K562 (cell line): ENCODE results near the gene PARP9. TPM values are rescaled to one million over a fixed set of nuclear protein-coding genes. Genes with fewer than 3 reads are reported as not detected.

ENCODE experiments used
- ATAC-seq: fragments of 200-7000 bp; cut with Tn5 transposase; 3 replicates; pipeline ENCODE4 v1.9.1; 2020; ENCODE audit warnings: moderate library complexity
- BruUV-seq: library from RNA; stranded (reverse); fragments of 400-500 nt; replicated peaks from 2 replicates; lab custom pipeline; 2021; lab: Mats Ljungman, UMichigan
- CTCF ChIA-PET: fragments of 300-600 bp; formaldehyde crosslinking; extraction: SDS; loops from one replicate; lab custom pipeline; 2021; ENCODE audit warnings: low intra/inter-chr PET ratio; lab: Yijun Ruan, JAX
- POLR2A ChIA-PET: fragments of 300-600, 350-650 bp; sonication (Branson Sonifier 250); formaldehyde crosslinking; extraction: SDS; loops from one replicate; lab custom pipeline; 2021; ENCODE audit warnings: antibody characterized with exemption, inconsistent platforms; lab: Yijun Ruan, JAX
- DNase-seq, 4 experiments: peaks; one replicate each; pipeline versions ENCODE4 v3.0.0 to v3.0.0-alpha.2; 2011 to 2018; ENCODE audit warnings: low spot score in 3 of 4, mixed read lengths in 3 of 4; ENCODE audit errors: extremely low read depth in 1 of 4
- FAIRE-seq: peaks from 2 replicates; lab custom pipeline; 2011; peaks lifted over from hg19 to GRCh38; lab: Jason Lieb, UNC
- H2AFZ ChIP-seq: 2 replicates; pipeline ENCODE4 v1.6.0; 2011; ENCODE audit warnings: low read depth, low read length, control low read depth, inconsistent platforms
- H3K27ac ChIP-seq: fragments of 200-600 bp; 3 replicates; pipeline ENCODE4 v1.8.0; 2011; ENCODE audit warnings: low read depth, mild to moderate bottlenecking, control low read depth, inconsistent platforms, low read length, moderate library complexity, mixed read lengths; ENCODE audit errors: extremely low read depth
- H3K27me3 ChIP-seq, 2 experiments: fragments of 300-600 bp in 1 of 2; 2 replicates in 1 of 2; 3 replicates in 1 of 2; pipeline versions ENCODE4 v1.6.0 to v1.8.0; 2011; ENCODE audit warnings: inconsistent platforms in 2 of 2, low read length in 2 of 2, mild to moderate bottlenecking in 1 of 2, mixed read lengths in 1 of 2, moderate library complexity in 1 of 2; ENCODE audit not compliant: control insufficient read depth in 2 of 2, insufficient read depth in 2 of 2
- H3K36me3 ChIP-seq: fragments of 300-600 bp; 3 replicates; pipeline ENCODE4 v1.8.0; 2011; ENCODE audit warnings: mild to moderate bottlenecking, low read length, inconsistent platforms; ENCODE audit not compliant: control insufficient read depth, insufficient read depth
- H3K4me1 ChIP-seq, 2 experiments: fragments of 200-600 bp in 1 of 2; replicated peaks in 1 of 2; 2 replicates in 1 of 2; 3 replicates in 1 of 2; pipeline versions ENCODE4 v1.5.1 to v1.8.0; 2011; ENCODE audit warnings: inconsistent platforms in 2 of 2, low read length in 2 of 2, mild to moderate bottlenecking in 1 of 2, mixed read lengths in 1 of 2, moderate library complexity in 1 of 2; ENCODE audit not compliant: control insufficient read depth in 2 of 2, insufficient read depth in 2 of 2
- H3K4me2 ChIP-seq: 2 replicates; pipeline ENCODE4 v1.6.1; 2011; ENCODE audit warnings: low read length, control low read depth, inconsistent platforms, mixed read lengths; ENCODE audit not compliant: insufficient read depth
- H3K4me3 ChIP-seq: fragments of 200-600 bp; sonication (generic), shearing (Covaris generic); 2 replicates; pipeline ENCODE4 v1.5.1; 2016; ENCODE audit warnings: control low read depth, inconsistent platforms
- H3K79me2 ChIP-seq: fragments of 200-600 bp; 3 replicates; pipeline ENCODE4 v1.8.0; 2011; ENCODE audit warnings: low read length, inconsistent platforms; ENCODE audit not compliant: control insufficient read depth, insufficient read depth
- H3K9ac ChIP-seq, 2 experiments: 2 replicates each; pipeline versions ENCODE4 v1.6.0 to v1.6.1; 2011; ENCODE audit warnings: low read depth in 2 of 2, low read length in 2 of 2, control low read depth in 1 of 2, inconsistent platforms in 1 of 2, mild to moderate bottlenecking in 1 of 2, mixed read lengths in 1 of 2; ENCODE audit not compliant: insufficient read depth in 1 of 2
- H3K9me1 ChIP-seq: one replicate; pipeline ENCODE4 v1.6.0; 2011; ENCODE audit warnings: inconsistent platforms, mild to moderate bottlenecking, low read length, moderate library complexity; ENCODE audit not compliant: control insufficient read depth, insufficient read depth
- H3K9me3 ChIP-seq: replicated peaks from 2 replicates; pipeline ENCODE4 v1.5.1; 2011; ENCODE audit warnings: low read depth, low read length, inconsistent platforms; ENCODE audit not compliant: control insufficient read depth, insufficient read depth
- H4K20me1 ChIP-seq: replicated peaks from 2 replicates; pipeline ENCODE4 v1.6.1; 2011; ENCODE audit warnings: low read length, inconsistent platforms, mixed read lengths; ENCODE audit not compliant: control insufficient read depth, insufficient read depth
- ATF6 ChIP-seq: sonication (generic); formaldehyde crosslinking; IDR thresholded peaks from 2 replicates; pipeline ENCODE4 v1.4.0; 2020; ENCODE audit warnings: mild to moderate bottlenecking, missing genetic modification reagents
- CGGBP1 ChIP-seq: fragments of 250-450 bp; sonication (Bioruptor Pico); IDR thresholded peaks from 2 replicates; pipeline ENCODE4 v1.9.0; 2021; ENCODE audit warnings: mild to moderate bottlenecking
- CREM ChIP-seq: IDR thresholded peaks from 2 replicates; pipeline ENCODE4 v1.6.1; 2014; ENCODE audit warnings: antibody characterized with exemption, low read depth
- KDM5B ChIP-seq: fragments of 200-600 bp; sonication (generic); IDR thresholded peaks from 2 replicates; pipeline ENCODE4 v1.6.1; 2012; ENCODE audit warnings: low read depth, mild to moderate bottlenecking, moderate library complexity, low read length, control low read depth, inconsistent platforms; ENCODE audit not compliant: insufficient replicate concordance
- NFXL1 ChIP-seq: fragments of 450-650 bp; formaldehyde crosslinking; IDR thresholded peaks from 2 replicates; pipeline ENCODE4 v1.4.0; 2021; ENCODE audit warnings: mild to moderate bottlenecking
- PRDM10 ChIP-seq: fragments of 450-650 bp; IDR thresholded peaks from 2 replicates; pipeline ENCODE4 v1.6.1; 2018; ENCODE audit not compliant: partially characterized antibody
- PRPF4 ChIP-seq: fragments of 200-400 bp; formaldehyde crosslinking; IDR thresholded peaks from one replicate; pipeline ENCODE4 v1.6.1; 2017; ENCODE audit warnings: low read length, low read depth, mild to moderate bottlenecking; ENCODE audit not compliant: insufficient read depth, poor library complexity, severe bottlenecking
- RBM17 ChIP-seq: fragments of 200-400 bp; formaldehyde crosslinking; IDR thresholded peaks from 2 replicates; pipeline ENCODE4 v1.6.1; 2017; ENCODE audit warnings: low read depth, mild to moderate bottlenecking, low read length, borderline replicate concordance
- ZNF12 ChIP-seq: sonication (generic); formaldehyde crosslinking; IDR thresholded peaks from 2 replicates; pipeline ENCODE4 v1.4.0; 2020; ENCODE audit warnings: mild to moderate bottlenecking, missing genetic modification reagents
- ZNF583 ChIP-seq: fragments of 250-450 bp; sonication (Bioruptor Pico); IDR thresholded peaks from 2 replicates; pipeline ENCODE4 v1.4.0; 2020
- ZNF695 ChIP-seq: fragments of 450-650 bp; formaldehyde crosslinking; IDR thresholded peaks from 2 replicates; pipeline ENCODE4 v1.4.0; 2020; ENCODE audit warnings: mild to moderate bottlenecking, moderate library complexity
- WGBS: fragments of 100-300 bp; shearing (Covaris generic); methylation state at CpG from one replicate; pipeline ENCODE4 v1.1.6; 2016; ENCODE audit warnings: low coverage, mixed read lengths; ENCODE audit not compliant: insufficient coverage; ENCODE audit errors: missing lambda C conversion rate; 5-methylcytosine and 5-hydroxymethylcytosine counted together
- in situ Hi-C: fragments of 300-500 bp; cut with MboI; formaldehyde crosslinking; loops from 4 replicates; pipeline ENCODE4 v1.15.0; 2018; ENCODE audit warnings: inconsistent platforms, mixed read lengths
- intact Hi-C: fragments of 100-400 bp; cut with micrococcal nuclease; formaldehyde crosslinking; loops from 2 replicates; pipeline ENCODE4 v1.14.2; 2022
- polyA plus RNA-seq, 8 experiments: library from polyadenylated mRNA; depleted of rRNA in 4 of 8; stranded (reverse) in 5 of 8; unstranded in 3 of 8; fragments of >200 nt; fragmentation: Nextera tagmentation in 2 of 8; fragmentation: Illumina TruSeq in 1 of 8; extraction: Ambion mirVana in 2 of 8; extraction: Trizol in 1 of 8; gene quantifications; 2 replicates each; pipeline versions ENCODE4 v1.2.1 to v1.2.3, GENCODE V29; 2011 to 2014; ENCODE audit warnings: inconsistent platforms in 1 of 8, missing spikeins in 1 of 8
- total RNA-seq, 7 experiments: library from RNA; depleted of rRNA in 6 of 7; stranded (reverse); fragments of >200 nt in 6 of 7; fragmentation: Illumina TruSeq in 2 of 7; extraction: Trizol in 2 of 7; gene quantifications; 2 replicates each; pipeline versions ENCODE4 v1.2.1 to v1.2.3, GENCODE V29; 2011 to 2021; ENCODE audit warnings: low replicate concordance in 1 of 7

The PARP9 gene
- total and polyA plus RNA-seq, 9 of the 15 experiments (the other 6 are each of a cell fraction or from before 2014, with no cell fraction given) = 2.1 to 4.8 (median 3.4) TPM

GRCh38 chr3:122520861-122521260, 43.2 kb downstream of the PARP9 start:
- BruUV-seq = no TSS peak
- no peak overlapping the region for H3K9ac ChIP-seq
- no peak for TF ChIP-seq CREM
- in situ Hi-C loops (no loop called here), intact Hi-C loops (no loop called here)
- no peaks in the 10 kb centered on the region for H3K9me1 ChIP-seq
- no peaks in the 10 kb centered on the region for H3K36me3 ChIP-seq
- no peak for ATAC-seq
- H2AFZ ChIP-seq = no peak overlapping the region
- H3K4me2 ChIP-seq = no peak overlapping the region
- H3K27me3 ChIP-seq = no peaks in the 10 kb centered on the region
- no peaks in the 10 kb centered on the region for H4K20me1 ChIP-seq
- no peaks in the 10 kb centered on the region for H3K9me3 ChIP-seq
- no peak for DNase-seq
- ChIA-PET CTCF (no interaction called here), POLR2A (no interaction called here)
- no peak overlapping the region for H3K4me3 ChIP-seq
- FAIRE-seq = no peak
- no peaks in the 10 kb centered on the region for H3K79me2 ChIP-seq
- WGBS = 66% methylated on average over 4 of the region's 4 CpGs
- H3K4me1 ChIP-seq = peaks cover 0 to 2% of the 10 kb centered on the region in 2 experiments; a peak in 3 of 5 replicates
- H3K27ac ChIP-seq = no peak overlapping the region

GRCh38 chr3:122519693-122520092, 44.4 kb downstream of the PARP9 start:
- no peak overlapping the region for H3K4me2 ChIP-seq
- no peak overlapping the region for H3K27ac ChIP-seq
- no TSS peak for BruUV-seq
- no peak overlapping the region for H3K9ac ChIP-seq
- H3K27me3 ChIP-seq = no peaks in the 10 kb centered on the region
- H3K4me3 ChIP-seq = no peak overlapping the region
- H3K36me3 ChIP-seq = no peaks in the 10 kb centered on the region
- H3K79me2 ChIP-seq = peaks cover under 1% of the 10 kb centered on the region; the same call in 1 of the 3 replicates
- ChIA-PET POLR2A (no interaction called here), CTCF (no interaction called here)
- H3K4me1 ChIP-seq = peaks cover 2 to 3% of the 10 kb centered on the region in 2 experiments; a peak in 3 of 5 replicates
- H4K20me1 ChIP-seq = no peaks in the 10 kb centered on the region
- intact Hi-C loops (loop anchor here (5.0 kb wide), 1 partner anchor 62 kb away; no protein-coding TSS in a partner anchor), in situ Hi-C loops (no loop called here)
- no peaks in the 10 kb centered on the region for H3K9me3 ChIP-seq
- no peaks in the 10 kb centered on the region for H3K9me1 ChIP-seq
- no peak overlapping the region for H2AFZ ChIP-seq
- DNase-seq = no peak
- no peak for FAIRE-seq
- ATAC-seq = no peak
- TF ChIP-seq ZNF12 (no peak), NFXL1 (no peak), KDM5B (no peak), RBM17 (no peak), ZNF695 (no peak), PRPF4 (no peak), CGGBP1 (CRISPR knock-in tag) (no peak), ATF6 (CRISPR knock-in tag) (no peak), PRDM10 (no peak), ZNF583 (CRISPR knock-in tag) (no peak)
